ENCODE data around the gene PPP6R3. TPM values are rescaled to one million over a fixed set of nuclear protein-coding genes. Genes with fewer than 3 reads are reported as not detected.

Gene PPP6R3
- total RNA-seq, 2 donors from 2014 or later = 118 to 136 TPM

GRCh38 chr11:68657021-68657780 is 196.6 kb downstream of the PPP6R3 start:
- no peak for TF ChIP-seq CTCF (conservative IDR thresholded peaks at IDR 0.05)
- Mint-ChIP-seq H3K27ac (no peak overlapping the region), H3K4me3 (no peak overlapping the region), H3K9me3 (peaks cover 10% of the 10 kb centered on the region), H3K27me3 (ENCODE audit: insufficient read depth) (peaks cover 4% of the 10 kb centered on the region), H3K4me1 (no peaks in the 10 kb centered on the region), H3K36me3 (ENCODE audit: low read depth) (no peaks in the 10 kb centered on the region)
- no peak for DNase-seq
- Histone ChIP-seq H3K36me3 (ENCODE audit: control insufficient read depth, insufficient read depth, low read length) (no peaks in the 10 kb centered on the region), H3K4me1 (ENCODE audit: control insufficient read depth, insufficient read depth, low read length) (no peaks in the 10 kb centered on the region), H3K9ac (ENCODE audit: extremely low read depth, low read length, poor library complexity, severe bottlenecking) (no peak overlapping the region), H3K9me3 (ENCODE audit: control insufficient read depth, low read length) (peaks cover 10% of the 10 kb centered on the region), H3K27ac (ENCODE audit: low read depth, low read length) (no peak overlapping the region), H3K4me3 (ENCODE audit: low read length) (no peak overlapping the region), H3K27me3 (ENCODE audit: control insufficient read depth, insufficient read depth, low read length, poor library complexity, severe bottlenecking) (no peaks in the 10 kb centered on the region)
- WGBS, 2 experiments (ENCODE audit: insufficient coverage in 1 of 2, insufficient read length in 1 of 2) = 91 to 97% methylated on average over 5 to 11 of the region's 11 CpGs

GRCh38 chr11:68658097-68658496 is 197.5 kb downstream of the PPP6R3 start:
- Histone ChIP-seq H3K27ac (ENCODE audit: low read depth, low read length) (no peak overlapping the region), H3K36me3 (ENCODE audit: control insufficient read depth, insufficient read depth, low read length) (no peaks in the 10 kb centered on the region), H3K9ac (ENCODE audit: extremely low read depth, low read length, poor library complexity, severe bottlenecking) (no peak overlapping the region), H3K27me3 (ENCODE audit: control insufficient read depth, insufficient read depth, low read length, poor library complexity, severe bottlenecking) (no peaks in the 10 kb centered on the region), H3K9me3 (ENCODE audit: control insufficient read depth, low read length) (peaks cover 10% of the 10 kb centered on the region), H3K4me1 (ENCODE audit: control insufficient read depth, insufficient read depth, low read length) (no peaks in the 10 kb centered on the region), H3K4me3 (ENCODE audit: low read length) (no peak overlapping the region)
- DNase-seq = no peak
- 75 to 94% methylated on average over 8 of the region's 8 CpGs for WGBS, 2 experiments (ENCODE audit: insufficient coverage in 1 of 2, insufficient read length in 1 of 2)
- Mint-ChIP-seq H3K27me3 (ENCODE audit: insufficient read depth) (peaks cover 4% of the 10 kb centered on the region), H3K4me1 (no peaks in the 10 kb centered on the region), H3K36me3 (ENCODE audit: low read depth) (no peaks in the 10 kb centered on the region), H3K4me3 (no peak overlapping the region), H3K27ac (no peak overlapping the region), H3K9me3 (peaks cover 16% of the 10 kb centered on the region)
- no peak for TF ChIP-seq CTCF (conservative IDR thresholded peaks at IDR 0.05)

GRCh38 chr11:68658661-68659060 is 198.1 kb downstream of the PPP6R3 start:
- Mint-ChIP-seq H3K27me3 (ENCODE audit: insufficient read depth) (peaks cover 4% of the 10 kb centered on the region), H3K27ac (no peak overlapping the region), H3K4me1 (no peaks in the 10 kb centered on the region), H3K4me3 (no peak overlapping the region), H3K36me3 (ENCODE audit: low read depth) (no peaks in the 10 kb centered on the region), H3K9me3 (peaks cover 16% of the 10 kb centered on the region)
- no peak overlapping the region for H3K9ac ChIP-seq (ENCODE audit: extremely low read depth, low read length, poor library complexity, severe bottlenecking)
- no peak overlapping the region for H3K4me3 ChIP-seq (ENCODE audit: low read length)
- H3K36me3 ChIP-seq (ENCODE audit: control insufficient read depth, insufficient read depth, low read length) = no peaks in the 10 kb centered on the region
- 93 to 94% methylated on average over 12 to 13 of the region's 13 CpGs for WGBS, 2 experiments (ENCODE audit: insufficient coverage in 1 of 2, insufficient read length in 1 of 2)
- no peak overlapping the region for H3K27ac ChIP-seq (ENCODE audit: low read depth, low read length)
- no peaks in the 10 kb centered on the region for H3K4me1 ChIP-seq (ENCODE audit: control insufficient read depth, insufficient read depth, low read length)
- DNase-seq = no peak
- peaks cover 10% of the 10 kb centered on the region for H3K9me3 ChIP-seq (ENCODE audit: control insufficient read depth, low read length)
- no peaks in the 10 kb centered on the region for H3K27me3 ChIP-seq (ENCODE audit: control insufficient read depth, insufficient read depth, low read length, poor library complexity, severe bottlenecking)
- no peak for TF ChIP-seq CTCF (conservative IDR thresholded peaks at IDR 0.05)
